22Rv1 (cell line): ENCODE measurements around the gene RET.

Experiments used
- H3K27ac ChIP-seq: fragments of 450-650 bp; 2 replicates; pipeline ENCODE4 v1.5.1; 2017
- CTCF ChIP-seq: fragments of 450-650 bp; IDR thresholded peaks from 2 replicates; pipeline ENCODE4 v1.5.1; 2017; ENCODE audit warnings: mild to moderate bottlenecking
- ZFX ChIP-seq: fragments of 450-650 bp; IDR thresholded peaks from 2 replicates; pipeline ENCODE4 v1.6.1; 2017; ENCODE audit warnings: antibody characterized with exemption, borderline replicate concordance

Gene RET

DNA sequence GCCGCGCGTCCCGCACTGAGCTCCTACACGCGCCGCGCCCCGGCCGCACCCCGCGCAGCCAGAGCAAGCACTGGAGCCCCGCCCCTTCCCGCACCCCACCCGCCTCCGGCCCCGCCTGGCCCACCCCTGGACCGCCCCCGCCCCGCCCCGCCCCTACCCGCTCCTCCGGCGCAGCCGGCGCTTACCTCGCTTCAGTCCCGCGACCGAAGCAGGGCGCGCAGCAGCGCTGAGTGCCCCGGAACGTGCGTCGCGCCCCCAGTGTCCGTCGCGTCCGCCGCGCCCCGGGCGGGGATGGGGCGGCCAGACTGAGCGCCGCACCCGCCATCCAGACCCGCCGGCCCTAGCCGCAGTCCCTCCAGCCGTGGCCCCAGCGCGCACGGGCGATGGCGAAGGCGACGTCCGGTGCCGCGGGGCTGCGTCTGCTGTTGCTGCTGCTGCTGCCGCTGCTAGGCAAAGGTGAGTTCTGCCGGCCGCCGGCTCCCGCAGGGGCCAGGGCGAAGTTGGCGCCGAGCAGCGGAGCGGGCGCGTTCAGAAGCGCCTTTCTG is at the start of gene RET:
Gene RET, plus strand, starts transcription at position 194 of the 545 bp plus-strand sequence. Its CDS starts 190 bp downstream, at position 384.
- no peak within 1 kb of the TSS for H3K27ac ChIP-seq
- no peak for TF ChIP-seq ZFX

- TF ChIP-seq CTCF (no peak), ZFX (no peak)
- no peak overlapping the region for H3K27ac ChIP-seq
Observed at GRCh38 chr10:43027331-43027955, 49.4 kb upstream of the RET start.

DNA sequence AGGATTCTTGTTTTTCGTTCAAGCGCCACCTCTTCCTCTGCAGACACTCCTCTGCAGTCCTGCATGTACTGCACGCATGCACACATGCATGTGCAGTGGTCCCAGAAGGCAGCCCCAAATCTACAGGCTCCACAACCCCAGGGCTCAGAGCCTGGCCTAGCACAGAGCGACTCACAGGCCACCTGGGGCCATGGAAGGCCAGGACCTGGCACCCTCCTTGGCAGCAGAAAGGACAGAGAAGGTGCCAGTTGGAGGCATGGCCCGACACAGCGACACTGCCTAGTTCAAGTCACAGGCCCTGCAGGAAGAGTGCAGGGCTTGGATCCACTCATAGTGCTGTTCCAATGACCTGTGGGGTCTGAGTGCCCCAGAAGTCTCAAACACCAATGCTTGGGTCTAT is 48.7 kb upstream of the RET start:
- no peak for TF ChIP-seq ZFX
- TF ChIP-seq CTCF = no peak
- H3K27ac ChIP-seq = no peak overlapping the region

GRCh38 chr10:43029043-43029442 is 47.8 kb upstream of the RET start:
- no peak for TF ChIP-seq CTCF
- no peak for TF ChIP-seq ZFX
- H3K27ac ChIP-seq = no peak overlapping the region

- H3K27ac ChIP-seq = no peak overlapping the region
- TF ChIP-seq ZFX = no peak
- no peak for TF ChIP-seq CTCF
Observed at GRCh38 chr10:43032613-43033012, 44.3 kb upstream of the RET start.

DNA sequence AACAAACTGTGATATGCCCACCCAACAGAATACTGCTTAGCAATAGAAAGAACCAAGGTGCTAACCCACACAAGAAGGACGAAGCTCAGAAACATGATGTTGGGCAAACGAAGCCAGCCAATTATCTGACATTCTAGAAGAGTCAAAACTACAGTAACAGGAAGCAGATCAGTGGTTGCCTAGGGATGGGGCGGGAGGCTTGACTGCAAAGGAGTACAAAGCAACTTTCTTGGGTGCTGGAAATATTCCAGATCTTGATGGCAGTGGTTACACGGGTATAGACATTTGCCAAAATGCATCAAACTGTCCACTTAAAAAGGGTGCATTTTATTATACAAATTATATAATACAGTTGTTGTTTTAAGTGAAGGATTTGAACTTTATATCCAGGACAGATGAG is 41.1 kb upstream of the RET start:
- TF ChIP-seq CTCF (no peak), ZFX (no peak)
- no peak overlapping the region for H3K27ac ChIP-seq

GRCh38 chr10:43036481-43037428 is 40.1 kb upstream of the RET start:
- no peak for TF ChIP-seq ZFX
- TF ChIP-seq CTCF = no peak
- H3K27ac ChIP-seq = no peak overlapping the region
